Uterus (tissue), 2 donors: ENCODE measurements around the gene APOB.

Experiments
- CTCF ChIP-seq, 4 experiments: fragments of 200-600 bp in 2 of 4; fragments of 450-650 bp in 2 of 4; sonication (generic) in 2 of 4; IDR thresholded peaks; one replicate each; pipeline ENCODE4 v1.5.1; 2016 to 2019; ENCODE audit warnings: antibody characterized with exemption in 4 of 4, mild to moderate bottlenecking in 2 of 4, moderate library complexity in 1 of 4
- POLR2A ChIP-seq, 2 donors: fragments of 450-650 bp; IDR thresholded peaks; one replicate each; pipeline ENCODE4 v1.6.1; 2016; ENCODE audit warnings: antibody characterized with exemption in 2 of 2, mild to moderate bottlenecking in 1 of 2, moderate library complexity in 1 of 2

- TF ChIP-seq CTCF (IDR thresholded peaks at IDR 0.05) (no peak), POLR2A (IDR thresholded peaks at IDR 0.05) (no peak)
Observed at GRCh38 chr2:21046506-21046905, 2.6 kb upstream of the APOB start.
